Ishikawa (cell line): ENCODE results near the gene NAV2.

ENCODE experiments used
- CEBPB ChIP-seq: IDR thresholded peaks from 2 replicates; pipeline ENCODE4 v1.6.1; 2012
- CREB1 ChIP-seq: IDR thresholded peaks from 2 replicates; pipeline ENCODE4 v1.6.1; 2012; ENCODE audit warnings: low read depth
- EGR1 ChIP-seq: IDR thresholded peaks from 2 replicates; pipeline ENCODE4 v1.6.1; 2012
- EP300 ChIP-seq: IDR thresholded peaks from 2 replicates; pipeline ENCODE4 v1.6.1; 2012; ENCODE audit warnings: borderline replicate concordance
- FOXM1 ChIP-seq: IDR thresholded peaks from 2 replicates; pipeline ENCODE4 v1.6.1; 2012; ENCODE audit warnings: low read depth, borderline replicate concordance
- NFIC ChIP-seq: IDR thresholded peaks from 2 replicates; pipeline ENCODE4 v1.6.1; 2012
- TAF1 ChIP-seq: IDR thresholded peaks from 2 replicates; pipeline ENCODE4 v1.6.1; 2012; ENCODE audit warnings: low read depth, mild to moderate bottlenecking
- TEAD4 ChIP-seq: IDR thresholded peaks from 2 replicates; pipeline ENCODE4 v1.6.1; 2012
- YY1 ChIP-seq: IDR thresholded peaks from 2 replicates; pipeline ENCODE4 v1.6.1; 2012; ENCODE audit warnings: low read depth
- TF ChIP-seq, protein P1 (sequence below): IDR thresholded peaks from 2 replicates; pipeline ENCODE4 v1.6.1; 2012
- TF ChIP-seq, protein P2 (sequence below): IDR thresholded peaks from 2 replicates; pipeline ENCODE4 v1.6.1; 2012
- TF ChIP-seq, protein P3 (sequence below): IDR thresholded peaks from 2 replicates; pipeline ENCODE4 v1.6.1; 2012; ENCODE audit warnings: low read depth, mild to moderate bottlenecking

DNA sequence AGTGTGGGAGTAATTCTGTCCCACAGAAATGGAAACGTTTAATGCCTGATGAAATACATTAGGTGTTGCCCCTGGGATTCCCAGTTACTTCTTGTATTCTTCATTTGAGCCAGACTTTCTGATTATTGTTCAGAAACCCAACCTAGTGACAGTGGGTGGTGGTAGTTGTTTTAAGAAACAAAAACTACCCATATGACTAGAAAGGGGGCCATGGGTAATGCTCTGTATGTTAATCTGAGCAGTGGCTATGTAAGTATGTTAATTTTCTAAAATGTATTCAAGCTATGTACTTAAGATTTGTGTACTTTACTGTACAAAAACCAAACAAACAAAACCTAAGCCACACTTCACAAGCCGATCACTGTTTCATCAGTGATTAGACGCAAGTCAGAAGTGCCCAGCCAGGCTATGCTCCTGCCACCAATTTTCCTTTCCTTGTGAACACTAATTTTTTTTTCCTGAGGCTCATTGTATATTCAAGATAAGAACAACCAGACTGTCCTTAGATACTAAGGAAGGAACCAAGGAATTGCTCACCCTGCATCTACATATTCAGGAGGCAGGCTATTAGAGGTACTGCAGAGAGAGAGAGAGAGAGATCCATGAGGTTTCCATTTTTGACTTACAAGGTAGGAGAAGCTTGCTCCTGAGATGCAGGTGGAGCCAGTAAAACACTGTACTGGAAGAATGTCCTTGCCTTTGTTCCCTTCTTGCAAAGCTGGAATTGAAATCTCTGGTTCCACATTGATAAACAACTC lies 324.9 kb downstream of the NAV2 start:
- TF ChIP-seq EP300 (no peak), CREB1 (no peak), TAF1 (no peak), TEAD4 (no peak), CEBPB (no peak), YY1 (no peak), NFIC (no peak), FOXM1 (no peak), EGR1 (no peak)
- TF ChIP-seq, protein P1, sequence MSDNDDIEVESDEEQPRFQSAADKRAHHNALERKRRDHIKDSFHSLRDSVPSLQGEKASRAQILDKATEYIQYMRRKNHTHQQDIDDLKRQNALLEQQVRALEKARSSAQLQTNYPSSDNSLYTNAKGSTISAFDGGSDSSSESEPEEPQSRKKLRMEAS, result no peak
- TF ChIP-seq, protein P2, sequence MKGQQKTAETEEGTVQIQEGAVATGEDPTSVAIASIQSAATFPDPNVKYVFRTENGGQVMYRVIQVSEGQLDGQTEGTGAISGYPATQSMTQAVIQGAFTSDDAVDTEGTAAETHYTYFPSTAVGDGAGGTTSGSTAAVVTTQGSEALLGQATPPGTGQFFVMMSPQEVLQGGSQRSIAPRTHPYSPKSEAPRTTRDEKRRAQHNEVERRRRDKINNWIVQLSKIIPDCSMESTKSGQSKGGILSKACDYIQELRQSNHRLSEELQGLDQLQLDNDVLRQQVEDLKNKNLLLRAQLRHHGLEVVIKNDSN, result no peak
- TF ChIP-seq, protein P3, sequence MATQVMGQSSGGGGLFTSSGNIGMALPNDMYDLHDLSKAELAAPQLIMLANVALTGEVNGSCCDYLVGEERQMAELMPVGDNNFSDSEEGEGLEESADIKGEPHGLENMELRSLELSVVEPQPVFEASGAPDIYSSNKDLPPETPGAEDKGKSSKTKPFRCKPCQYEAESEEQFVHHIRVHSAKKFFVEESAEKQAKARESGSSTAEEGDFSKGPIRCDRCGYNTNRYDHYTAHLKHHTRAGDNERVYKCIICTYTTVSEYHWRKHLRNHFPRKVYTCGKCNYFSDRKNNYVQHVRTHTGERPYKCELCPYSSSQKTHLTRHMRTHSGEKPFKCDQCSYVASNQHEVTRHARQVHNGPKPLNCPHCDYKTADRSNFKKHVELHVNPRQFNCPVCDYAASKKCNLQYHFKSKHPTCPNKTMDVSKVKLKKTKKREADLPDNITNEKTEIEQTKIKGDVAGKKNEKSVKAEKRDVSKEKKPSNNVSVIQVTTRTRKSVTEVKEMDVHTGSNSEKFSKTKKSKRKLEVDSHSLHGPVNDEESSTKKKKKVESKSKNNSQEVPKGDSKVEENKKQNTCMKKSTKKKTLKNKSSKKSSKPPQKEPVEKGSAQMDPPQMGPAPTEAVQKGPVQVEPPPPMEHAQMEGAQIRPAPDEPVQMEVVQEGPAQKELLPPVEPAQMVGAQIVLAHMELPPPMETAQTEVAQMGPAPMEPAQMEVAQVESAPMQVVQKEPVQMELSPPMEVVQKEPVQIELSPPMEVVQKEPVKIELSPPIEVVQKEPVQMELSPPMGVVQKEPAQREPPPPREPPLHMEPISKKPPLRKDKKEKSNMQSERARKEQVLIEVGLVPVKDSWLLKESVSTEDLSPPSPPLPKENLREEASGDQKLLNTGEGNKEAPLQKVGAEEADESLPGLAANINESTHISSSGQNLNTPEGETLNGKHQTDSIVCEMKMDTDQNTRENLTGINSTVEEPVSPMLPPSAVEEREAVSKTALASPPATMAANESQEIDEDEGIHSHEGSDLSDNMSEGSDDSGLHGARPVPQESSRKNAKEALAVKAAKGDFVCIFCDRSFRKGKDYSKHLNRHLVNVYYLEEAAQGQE, result no peak
